C4-2B (cell line): ENCODE results near the gene STRIP2.

ENCODE experiments used
- H3K27ac ChIP-seq: fragments of 450-650 bp; 2 replicates; pipeline ENCODE4 v1.5.1; 2017
- CTCF ChIP-seq: fragments of 450-650 bp; conservative IDR thresholded peaks from 2 replicates; pipeline ENCODE4 v1.5.1; 2017; ENCODE audit warnings: mild to moderate bottlenecking
- ZFX ChIP-seq: fragments of 450-650 bp; IDR thresholded peaks from 2 replicates; pipeline ENCODE4 v1.6.1; 2017

The STRIP2 gene

GRCh38 chr7:129423700-129424410, 10.4 kb upstream of the STRIP2 start:
- H3K27ac ChIP-seq: no peak overlapping the region
- TF ChIP-seq CTCF: no peak
- TF ChIP-seq ZFX: no peak

- TF ChIP-seq ZFX: no peak
- no peak for TF ChIP-seq CTCF
- no peak overlapping the region for H3K27ac ChIP-seq
Observed at GRCh38 chr7:129426482-129426881, 7.8 kb upstream of the STRIP2 start.

- no peak overlapping the region for H3K27ac ChIP-seq
- TF ChIP-seq ZFX (no peak), CTCF (no peak)
Observed at GRCh38 chr7:129427526-129428045, 6.6 kb upstream of the STRIP2 start.

GRCh38 chr7:129431911-129432643, 2.2 kb upstream of the STRIP2 start:
- no peak for TF ChIP-seq CTCF
- TF ChIP-seq ZFX: no peak
- H3K27ac ChIP-seq: no peak overlapping the region

GRCh38 chr7:129434675-129435318, 565 bp downstream of the STRIP2 start:
- peak overlapping the region; percentile 63 for H3K27ac ChIP-seq
- TF ChIP-seq ZFX (no peak), CTCF (no peak)

- TF ChIP-seq CTCF (no peak), ZFX (no peak)
Observed at GRCh38 chr7:129435414-129435829, 1.2 kb downstream of the STRIP2 start.

More at GRCh38 chr7:129435414-129435829, 1.2 kb downstream of the STRIP2 start:
- H3K27ac ChIP-seq: no peak overlapping the region; the same call in 1 of the 2 replicates
